22Rv1 (cell line): ENCODE measurements around the gene TEX26.

ENCODE experiments used
- H3K27ac ChIP-seq: fragments of 450-650 bp; 2 replicates; pipeline ENCODE4 v1.5.1; 2017
- CTCF ChIP-seq: fragments of 450-650 bp; IDR thresholded peaks from 2 replicates; pipeline ENCODE4 v1.5.1; 2017; ENCODE audit warnings: mild to moderate bottlenecking
- ZFX ChIP-seq: fragments of 450-650 bp; IDR thresholded peaks from 2 replicates; pipeline ENCODE4 v1.6.1; 2017; ENCODE audit warnings: antibody characterized with exemption, borderline replicate concordance

Gene TEX26

DNA sequence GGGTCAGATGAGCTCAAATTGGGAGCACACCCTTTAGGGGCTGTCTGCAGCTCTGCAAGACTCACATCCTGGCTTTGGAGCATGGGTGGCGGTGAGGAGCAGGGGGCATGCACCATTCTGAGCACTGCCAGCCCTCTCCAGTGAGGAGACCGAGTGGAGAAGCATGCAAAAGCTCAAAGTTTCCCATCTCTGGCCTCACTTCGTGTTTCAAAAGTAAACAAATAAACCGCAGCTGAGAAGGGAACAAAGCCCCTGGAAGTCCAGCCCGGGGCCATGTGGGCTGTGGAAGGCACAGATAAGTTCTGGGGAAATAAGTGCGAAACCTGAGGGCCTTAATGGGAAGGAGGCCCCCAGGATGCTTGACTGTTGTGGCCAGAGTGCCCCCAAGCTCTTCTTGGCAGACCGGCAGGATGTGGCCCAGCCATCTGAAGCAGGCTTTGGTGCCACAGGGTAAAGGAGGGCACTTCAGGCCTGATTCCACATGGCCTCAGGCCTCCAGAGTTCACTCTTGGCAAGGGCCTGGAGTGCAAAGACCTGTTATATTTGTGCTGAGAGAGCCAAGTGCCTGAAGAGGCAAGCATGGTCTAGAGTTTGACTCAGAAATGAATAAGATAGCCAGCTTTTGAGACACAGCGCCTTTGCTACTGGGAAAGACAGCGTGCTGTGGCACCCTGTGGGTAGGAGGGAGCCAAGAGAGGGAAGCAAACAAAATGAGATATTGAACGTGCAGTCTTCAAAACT lies 25.2 kb upstream of the TEX26 start:
- H3K27ac ChIP-seq = no peak overlapping the region
- TF ChIP-seq ZFX (no peak), CTCF (no peak)

DNA sequence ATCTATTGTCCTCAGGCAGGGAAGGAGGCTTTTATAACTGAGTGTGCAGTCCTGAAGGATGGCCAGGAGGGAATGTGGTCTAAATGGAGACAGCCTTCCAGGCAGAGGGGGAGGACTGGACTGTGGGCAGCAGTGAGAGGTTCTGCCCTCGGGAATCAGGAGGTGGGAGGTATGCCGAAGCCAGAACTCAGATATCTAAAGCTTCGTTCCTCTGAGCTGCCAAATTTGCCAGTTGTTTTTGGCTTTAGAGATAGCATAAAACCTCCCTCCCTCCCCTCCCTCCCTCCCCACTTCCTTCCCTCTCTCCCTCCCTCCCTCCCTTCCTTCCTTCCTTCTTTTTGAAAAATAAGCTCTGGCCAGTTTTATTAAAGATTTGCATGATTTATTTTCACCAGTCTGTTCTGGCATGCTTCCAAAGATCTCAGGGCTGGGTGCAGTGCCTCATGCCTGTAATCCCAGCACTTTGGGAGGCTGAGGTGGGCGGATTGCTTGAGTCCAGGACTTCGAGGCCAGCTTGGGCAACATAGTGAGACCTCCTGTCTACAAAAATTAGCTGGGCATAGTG lies 24.0 kb upstream of the TEX26 start:
- TF ChIP-seq ZFX (no peak), CTCF (no peak)
- no peak overlapping the region for H3K27ac ChIP-seq

- no peak overlapping the region for H3K27ac ChIP-seq
- TF ChIP-seq CTCF = no peak
- no peak for TF ChIP-seq ZFX
Observed at GRCh38 chr13:30910676-30911075, 21.8 kb upstream of the TEX26 start.

GRCh38 chr13:30915691-30916541 lies 16.5 kb upstream of the TEX26 start:
- no peak for TF ChIP-seq ZFX
- TF ChIP-seq CTCF = no peak
- no peak overlapping the region for H3K27ac ChIP-seq

DNA sequence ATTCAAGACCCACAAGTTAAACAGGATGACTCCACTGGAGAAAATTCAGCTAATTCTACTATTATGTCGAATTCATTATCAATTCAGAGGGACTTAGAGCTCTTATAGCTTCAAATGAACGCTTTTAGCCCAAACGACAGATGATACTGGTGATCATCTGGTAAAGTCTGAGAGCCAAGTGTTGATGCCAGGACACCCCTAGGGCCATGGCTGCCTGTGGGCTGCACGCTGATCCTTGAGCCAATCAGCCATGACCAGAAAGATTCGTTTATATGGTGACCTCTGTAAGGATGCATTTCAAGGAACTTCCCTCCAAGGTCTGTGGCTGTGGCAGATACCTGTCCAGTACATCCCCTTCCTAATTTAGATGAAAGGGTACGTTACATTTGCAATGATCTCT lies 15.5 kb upstream of the TEX26 start:
- TF ChIP-seq CTCF (no peak), ZFX (no peak)
- H3K27ac ChIP-seq = no peak overlapping the region

- no peak overlapping the region for H3K27ac ChIP-seq
- TF ChIP-seq CTCF (no peak), ZFX (no peak)
Observed at GRCh38 chr13:30918662-30919405, 13.6 kb upstream of the TEX26 start.
